HG03558 (cell line): ENCODE results near the gene GFER.
"Not testable (repeated sequence)": the region's sequence is repeated elsewhere in the genome, so short reads cannot be mapped to it uniquely, and the experiment has no call there.

Experiments
- ATAC-seq: cut with Tn5 transposase; IDR thresholded peaks from one replicate; pipeline ENCODE4 v1.9.1; 2021; ENCODE audit warnings: moderate number of reproducible peaks; ENCODE audit not compliant: unreplicated experiment; ENCODE audit errors: extremely low read depth

The GFER gene

DNA sequence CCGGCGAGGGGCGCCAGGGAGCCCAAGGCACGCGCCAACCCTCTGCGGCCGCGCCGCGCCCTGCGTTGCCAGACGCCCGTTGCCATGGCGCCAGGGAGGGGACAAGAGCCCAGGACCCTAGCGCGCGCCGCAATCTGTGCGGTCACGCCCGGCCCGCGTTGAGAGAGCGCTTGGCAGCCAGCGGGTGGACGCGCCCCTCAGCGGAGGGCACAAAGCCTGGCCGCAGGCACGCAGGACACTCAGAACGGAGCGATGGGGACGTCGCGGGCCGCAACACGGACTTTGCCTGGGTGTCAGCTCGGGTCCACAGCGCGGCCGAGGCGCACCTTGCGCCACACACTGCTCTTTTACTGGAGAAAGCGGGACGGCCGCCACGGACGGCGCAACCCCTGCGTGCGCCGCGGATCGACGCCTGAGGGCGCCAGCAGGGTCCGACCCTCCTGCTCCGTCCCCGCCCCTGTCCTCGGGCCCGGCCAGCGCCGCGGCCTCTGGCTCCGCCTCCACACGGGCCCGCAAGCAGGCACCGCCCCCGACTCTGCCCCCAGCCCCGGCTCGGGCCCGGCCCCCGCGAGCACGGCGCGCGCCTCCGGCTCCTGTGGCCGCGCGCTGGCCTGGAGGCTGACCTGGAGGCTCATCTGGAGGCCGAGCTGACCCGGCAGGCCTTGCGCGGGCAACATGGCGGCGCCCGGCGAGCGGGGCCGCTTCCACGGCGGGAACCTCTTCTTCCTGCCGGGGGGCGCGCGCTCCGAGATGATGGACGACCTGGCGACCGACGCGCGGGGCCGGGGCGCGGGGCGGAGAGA lies at the start of gene GFER:
GFER (plus strand) TSS at position 650 of the 803 bp plus-strand sequence; CDS start at position 676, 26 bp downstream.
- ATAC-seq: peak; percentile 62

DNA sequence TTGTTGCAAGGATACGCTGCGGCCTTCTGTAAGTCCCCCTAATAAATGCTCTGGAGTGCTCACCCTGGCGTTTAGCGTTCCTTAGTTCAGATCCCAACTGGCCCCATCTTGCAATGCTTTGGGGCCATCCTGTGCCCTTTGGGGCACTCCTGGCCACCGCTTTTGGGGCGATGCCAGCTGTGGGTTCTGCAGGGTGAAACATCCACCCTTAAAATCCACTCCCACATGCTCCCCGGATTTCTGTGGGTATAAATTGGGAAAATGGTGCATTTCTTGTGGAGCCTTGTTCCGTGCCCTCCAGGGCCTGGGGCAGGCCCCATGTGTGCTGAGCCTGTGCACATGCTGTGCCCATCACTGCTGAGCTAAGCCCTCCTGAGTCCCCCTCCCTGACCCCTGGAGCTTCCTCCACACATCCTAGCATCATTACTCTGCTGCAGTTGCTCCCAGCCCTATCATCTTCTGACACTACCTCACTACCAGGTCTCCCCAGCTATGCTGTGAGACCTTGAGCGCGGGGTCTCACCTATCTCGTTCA lies 47.0 kb upstream of the GFER start:
- ATAC-seq: no peak

DNA sequence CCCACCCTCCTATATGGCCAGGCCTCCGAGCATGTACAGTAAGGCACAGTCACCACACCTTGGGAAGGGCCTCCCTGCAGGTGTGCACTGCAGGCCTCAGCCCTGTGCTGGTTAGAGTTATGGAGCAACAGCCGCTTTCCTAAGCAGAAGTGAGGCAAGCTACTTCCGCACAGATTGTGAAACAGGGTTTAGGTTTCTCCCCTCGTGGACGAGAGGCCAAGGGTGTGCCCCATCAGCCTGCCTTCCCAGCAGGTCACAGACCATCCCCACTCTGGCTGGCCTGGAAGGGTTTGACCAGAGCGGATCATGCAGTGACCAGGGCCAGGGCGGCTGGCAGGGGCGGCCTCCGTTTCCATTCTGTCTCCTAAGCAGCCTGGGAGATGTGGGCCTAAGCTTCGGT lies 45.7 kb upstream of the GFER start:
- ATAC-seq: no peak

DNA sequence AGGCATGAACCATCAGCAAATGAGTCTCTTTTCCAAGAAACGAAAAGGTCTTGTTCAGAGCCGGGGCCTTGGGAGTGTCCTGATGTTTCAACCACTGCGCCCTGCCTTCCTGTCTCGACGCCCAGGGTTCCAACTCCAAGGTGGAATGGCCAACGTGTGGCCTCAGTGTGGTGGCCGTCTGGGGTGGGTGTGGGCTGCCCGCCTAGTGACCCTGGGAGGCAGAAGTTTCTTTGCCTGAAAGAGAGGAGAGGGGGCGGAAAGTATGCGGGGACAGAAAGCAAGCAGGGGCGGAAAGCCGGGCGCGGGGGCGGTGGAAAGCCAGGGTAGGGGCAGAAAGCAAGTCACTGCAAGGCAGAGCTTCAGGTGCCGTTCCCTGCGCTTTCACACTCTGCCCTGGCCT lies 45.1 kb upstream of the GFER start:
- ATAC-seq: no peak

DNA sequence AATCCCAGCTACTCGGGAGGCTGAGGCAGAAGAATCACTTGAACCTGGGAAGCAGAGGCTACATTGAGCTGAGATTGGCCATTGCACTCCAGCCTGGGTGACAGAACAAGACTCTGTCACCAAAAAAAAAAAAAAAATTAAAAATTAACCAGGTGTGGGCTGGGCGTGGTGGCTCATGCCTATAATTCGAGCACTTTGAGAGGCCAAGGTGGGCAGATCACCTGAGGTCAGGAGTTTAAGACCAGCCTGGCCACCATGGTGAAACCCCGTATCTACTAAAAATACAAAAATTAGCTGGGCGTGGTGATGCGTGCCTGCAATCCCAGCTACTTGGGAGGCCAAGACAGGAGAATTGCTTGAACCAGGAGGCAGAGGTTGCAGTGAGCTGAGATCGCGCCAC lies 44.2 kb upstream of the GFER start:
- ATAC-seq: not testable (repeated sequence)

DNA sequence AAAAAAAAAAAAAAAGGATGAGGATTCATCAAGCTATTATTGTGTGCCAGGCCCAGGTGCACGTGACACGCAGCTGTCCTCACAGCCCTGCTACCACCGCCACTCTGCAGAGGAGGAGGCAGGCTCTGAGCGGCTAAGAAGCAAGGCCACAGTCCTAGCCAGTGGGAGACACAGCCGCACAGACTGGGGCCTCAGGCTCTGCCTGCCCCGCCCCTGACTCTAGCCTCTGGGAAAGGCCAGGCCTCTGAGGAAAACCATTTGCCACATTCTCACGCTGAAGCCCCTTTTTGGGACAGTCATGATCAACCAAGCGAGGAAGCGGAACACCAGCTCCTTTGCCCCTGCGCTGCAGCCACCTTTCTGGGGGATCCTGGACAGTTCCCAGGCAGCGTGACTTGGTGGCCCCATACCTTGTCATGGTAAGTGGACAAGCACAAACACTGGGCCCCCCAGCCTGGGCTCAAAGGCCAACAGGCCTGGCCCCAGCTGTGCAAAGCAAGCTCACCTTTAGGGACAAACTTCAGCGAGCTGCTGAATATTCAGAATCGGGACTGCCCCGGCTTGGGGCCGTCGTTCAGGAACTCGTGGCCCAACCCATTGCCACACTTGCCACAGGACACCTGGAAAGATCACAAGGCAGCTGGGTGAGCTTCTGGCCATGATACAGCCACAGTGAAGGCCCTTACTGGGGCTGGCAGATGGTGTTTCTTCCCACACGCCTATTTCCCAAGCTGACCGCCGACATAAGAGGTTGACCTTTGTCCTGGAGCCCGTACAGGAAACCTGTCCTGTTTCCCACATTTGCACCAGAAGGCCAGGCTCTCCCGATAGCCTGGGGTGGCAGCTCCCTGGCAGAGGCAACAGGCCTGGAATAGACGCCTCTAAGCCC lies 43.5 kb upstream of the GFER start:
- no peak for ATAC-seq

DNA sequence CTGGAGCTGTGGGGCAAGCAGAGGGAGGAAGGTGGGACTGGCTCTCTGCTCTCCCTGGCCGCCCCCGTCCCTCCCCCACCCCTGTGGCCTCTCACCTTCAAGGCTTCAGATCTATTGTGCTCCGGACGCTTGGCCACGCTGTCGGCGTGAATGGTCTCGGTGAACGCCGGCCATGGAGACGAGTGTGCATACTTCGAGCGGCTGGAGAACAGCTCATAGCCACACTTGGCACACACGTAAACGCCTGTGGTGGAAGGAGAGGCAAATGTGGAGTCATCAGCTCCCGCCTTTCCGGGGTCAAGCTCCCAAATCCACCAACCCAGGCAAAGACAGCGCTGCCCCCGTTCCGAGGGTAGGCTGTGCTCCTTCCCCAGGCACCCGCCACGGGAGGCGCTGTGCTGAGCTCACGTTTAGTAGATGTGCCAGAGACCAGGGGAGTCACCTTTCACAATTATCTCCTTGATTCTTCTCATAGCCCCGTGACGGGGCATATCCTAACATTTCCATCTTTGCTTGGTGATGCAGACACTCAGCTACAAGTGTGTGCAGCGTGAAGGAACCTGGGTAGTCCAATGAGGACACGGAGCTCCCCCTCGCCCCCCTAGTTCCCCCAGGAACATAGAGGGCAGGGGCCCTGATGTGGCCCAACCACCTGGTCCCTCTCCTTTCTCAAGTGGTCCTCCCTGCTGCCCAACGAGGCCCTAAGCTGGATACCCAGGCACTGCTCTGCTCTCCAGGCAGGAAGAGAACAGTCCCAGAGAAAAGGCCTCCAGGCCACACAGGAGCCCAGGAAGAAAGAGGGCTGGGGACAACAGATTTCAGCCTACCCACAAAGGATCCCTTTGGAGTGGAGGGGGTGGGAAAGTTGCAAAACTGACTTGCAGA lies 42.6 kb upstream of the GFER start:
- no peak for ATAC-seq

DNA sequence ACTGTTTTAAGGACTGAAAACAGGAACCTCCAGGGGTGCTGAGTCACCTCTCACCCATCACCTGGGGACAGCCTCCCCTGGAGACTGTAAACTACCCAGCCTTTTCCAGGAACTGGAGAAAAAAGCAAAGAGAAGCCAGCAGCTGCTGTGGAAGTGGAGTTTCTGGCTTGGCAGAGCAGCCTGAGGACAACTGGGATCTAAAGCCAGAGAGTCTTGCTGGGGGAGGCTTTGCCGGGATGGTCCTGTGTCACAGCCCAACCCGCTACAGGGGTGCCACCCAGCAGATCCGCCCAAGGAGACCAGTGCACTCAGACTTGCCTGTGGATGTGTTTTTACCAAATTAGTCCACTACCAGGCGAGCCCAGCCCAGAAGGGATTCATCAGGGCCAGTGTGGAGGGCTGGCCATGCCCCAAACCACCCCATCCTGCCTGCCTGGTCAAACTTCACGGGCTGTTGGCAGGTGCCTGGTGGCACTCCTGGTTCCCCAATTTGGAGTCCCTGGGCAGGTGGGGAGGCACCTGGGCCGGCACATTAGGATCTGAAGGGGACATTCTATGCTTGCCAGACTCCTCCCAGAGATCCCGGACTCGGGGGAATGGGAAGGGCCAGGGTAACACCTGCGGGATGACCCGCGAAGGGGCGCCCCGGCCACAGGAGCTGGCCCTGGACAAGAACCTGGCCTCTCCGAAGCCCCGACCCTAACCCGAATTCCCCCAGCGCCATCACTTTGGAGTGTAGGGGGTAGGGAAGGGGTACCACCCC lies 41.8 kb upstream of the GFER start:
- ATAC-seq: no peak

DNA sequence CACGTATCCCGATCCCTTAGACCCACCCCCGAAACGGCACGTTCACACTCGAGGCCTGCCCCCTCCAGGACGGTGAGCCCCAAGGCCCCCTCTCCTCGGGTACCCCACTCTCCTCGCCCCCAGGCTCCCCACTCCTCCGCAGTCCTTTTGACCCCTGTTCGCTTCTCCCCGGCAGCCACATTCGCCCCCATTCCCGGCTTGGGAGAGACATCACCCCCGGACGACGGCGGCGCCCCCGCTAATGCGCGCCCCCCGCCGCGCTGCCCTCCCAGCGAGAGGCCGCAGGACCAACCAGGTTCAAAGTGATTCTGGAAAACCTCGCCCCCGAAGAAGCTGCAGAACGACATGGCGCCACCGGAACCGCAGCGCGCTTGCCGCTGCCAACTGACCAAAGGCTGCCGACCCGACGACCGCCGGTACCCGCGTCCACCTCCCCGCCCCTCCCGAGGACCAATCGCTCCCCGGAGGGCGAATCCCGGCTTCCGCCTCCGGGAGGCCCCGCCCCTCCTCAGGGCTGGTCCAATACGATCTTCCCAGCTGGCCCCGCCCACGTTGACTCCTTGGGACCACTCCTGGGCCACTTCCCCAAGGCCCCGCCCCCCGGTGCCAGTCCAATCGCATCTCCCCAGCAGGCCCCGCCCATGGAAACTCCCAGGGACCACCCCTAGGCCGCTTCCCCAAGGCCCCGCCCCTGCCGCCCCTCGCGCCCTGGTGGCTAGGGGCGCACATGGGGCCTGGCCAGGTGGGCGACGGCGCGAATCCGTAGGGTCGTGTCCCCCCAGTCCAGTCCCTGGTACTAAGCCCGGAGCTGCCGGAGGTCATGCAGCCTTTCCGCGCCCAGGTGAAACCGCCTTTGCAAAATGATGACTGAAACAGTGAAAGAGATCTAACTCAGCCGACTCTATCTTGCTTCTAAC lies 40.9 kb upstream of the GFER start, which contains the start of gene MSRB1:
MSRB1 (minus strand) TSS at position 390 of the 917 bp plus-strand sequence; CDS start at position 347, 43 bp downstream.
- ATAC-seq: peak; percentile 72

DNA sequence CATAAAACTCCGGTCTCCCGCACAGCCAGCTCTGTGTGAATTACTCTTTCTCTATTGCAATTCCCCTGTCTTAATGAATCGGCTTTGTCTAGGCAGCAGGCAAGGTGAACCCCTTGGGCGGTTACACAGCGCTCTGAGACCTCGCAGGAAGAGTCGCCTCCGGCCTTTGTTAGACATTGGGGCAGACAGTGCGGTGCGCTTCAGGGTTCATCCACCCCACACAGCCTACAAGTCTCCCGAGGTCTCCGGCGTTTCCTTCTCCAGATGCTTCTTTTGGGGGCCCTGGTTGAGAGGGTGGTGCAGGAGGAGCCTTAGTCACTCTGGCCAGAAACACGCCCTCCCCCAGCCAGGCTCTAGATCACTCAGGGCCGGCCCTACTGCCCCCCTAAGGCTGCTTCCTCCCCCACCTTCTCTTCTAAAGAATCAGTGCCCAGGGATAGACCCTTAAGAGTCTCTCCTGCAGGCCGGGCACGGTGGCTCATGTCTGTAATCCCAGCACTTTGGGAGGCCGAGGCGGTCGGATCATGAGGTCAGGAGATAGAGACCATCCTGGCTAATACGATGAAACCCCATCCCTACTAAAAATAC lies 39.3 kb upstream of the GFER start:
- no peak for ATAC-seq

DNA sequence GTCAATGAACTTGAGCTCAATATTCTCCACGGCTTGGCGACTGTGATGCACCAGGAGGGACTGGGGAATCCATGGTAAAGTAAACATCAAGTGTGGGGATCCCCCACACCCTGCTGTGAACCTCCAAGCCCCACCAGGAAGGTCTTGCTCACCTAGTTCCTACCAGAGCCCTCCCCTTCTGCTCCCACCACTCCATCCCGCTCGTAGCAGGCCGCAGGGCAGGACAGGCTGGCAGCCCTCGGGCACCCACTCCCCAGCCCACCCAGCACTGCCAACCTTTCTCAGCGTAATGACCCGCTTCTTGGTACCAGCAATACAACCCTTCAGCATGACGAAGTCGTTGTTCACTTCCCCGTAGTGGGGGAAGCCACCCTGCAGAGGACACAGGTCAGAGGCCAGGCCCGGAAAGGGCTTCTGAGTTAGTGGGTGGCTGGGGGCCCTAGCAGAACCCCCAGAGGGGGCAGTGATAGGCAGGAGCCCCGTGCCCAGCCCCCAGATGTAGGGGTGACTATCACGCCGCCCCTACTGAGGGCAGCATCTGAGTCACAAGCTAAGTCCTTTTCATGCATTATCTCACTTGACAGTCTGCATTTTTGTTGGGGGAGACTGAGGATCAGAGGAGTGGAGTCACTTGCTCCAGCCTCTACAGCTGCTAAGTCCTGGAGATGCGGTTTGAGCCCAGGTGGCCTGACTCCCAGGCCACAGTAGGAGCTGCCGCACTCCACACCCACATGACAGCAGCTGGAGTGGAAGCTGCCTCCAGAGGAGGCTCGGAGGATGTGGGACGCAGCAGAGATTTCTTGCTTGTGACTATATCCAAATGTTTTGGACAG lies 38.2 kb upstream of the GFER start:
- ATAC-seq: no peak

DNA sequence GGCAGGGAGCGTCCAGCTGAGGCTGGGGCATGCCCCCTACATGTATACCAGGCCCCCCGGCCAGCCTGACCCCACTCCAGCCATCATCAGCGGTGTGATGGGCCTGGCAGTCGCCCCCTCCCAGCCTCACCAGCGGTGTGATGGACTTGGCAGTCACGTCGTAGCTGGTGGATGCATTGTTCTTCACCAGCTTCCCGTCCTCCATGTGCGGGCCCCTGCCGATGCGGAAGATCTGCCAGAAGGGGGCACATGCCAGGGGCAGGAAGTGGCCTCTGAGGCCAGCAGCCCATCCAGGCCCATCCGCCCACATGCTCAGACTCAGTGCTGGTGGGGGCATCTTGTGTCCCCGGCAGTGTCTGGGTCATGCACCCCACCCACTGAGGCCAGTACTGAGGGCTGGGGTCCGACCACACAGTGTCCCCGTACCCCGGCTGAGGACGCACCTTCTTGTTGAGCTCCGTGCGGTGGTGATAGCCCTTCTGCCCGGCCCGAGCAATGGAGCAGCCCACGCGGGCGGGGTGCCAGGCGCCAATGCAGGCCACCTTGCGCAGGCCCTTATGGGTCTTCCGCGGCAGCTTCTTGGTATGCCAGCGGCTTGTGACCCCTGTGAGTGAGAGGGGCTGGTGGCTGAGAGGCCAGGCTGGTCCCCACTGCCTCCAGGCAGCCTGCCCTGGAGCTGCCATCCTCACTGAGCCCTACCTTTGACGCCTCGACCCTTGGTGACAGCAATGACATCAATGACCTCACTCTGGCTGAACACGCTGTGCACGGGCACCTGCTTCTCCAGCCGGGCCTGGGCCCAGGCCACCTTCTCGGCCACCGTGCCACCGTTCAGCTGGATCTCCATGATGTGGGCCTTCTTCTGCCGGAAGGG lies 37.3 kb upstream of the GFER start:
- no peak for ATAC-seq

DNA sequence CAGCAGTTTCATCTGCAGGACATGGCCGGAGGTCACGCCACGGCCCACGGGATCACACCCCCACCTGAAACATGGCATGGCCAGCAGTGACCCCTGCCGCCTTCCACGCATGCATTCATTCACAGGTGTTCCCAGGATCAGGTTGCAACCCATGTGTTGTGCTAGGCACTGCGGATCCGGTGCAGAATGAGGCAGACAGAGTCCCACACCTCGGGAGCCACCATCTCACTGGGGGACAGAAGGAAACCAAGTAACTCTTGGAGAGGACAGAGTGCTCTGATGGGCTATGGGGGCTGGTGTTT lies 36.7 kb upstream of the GFER start:
- ATAC-seq: no peak

DNA sequence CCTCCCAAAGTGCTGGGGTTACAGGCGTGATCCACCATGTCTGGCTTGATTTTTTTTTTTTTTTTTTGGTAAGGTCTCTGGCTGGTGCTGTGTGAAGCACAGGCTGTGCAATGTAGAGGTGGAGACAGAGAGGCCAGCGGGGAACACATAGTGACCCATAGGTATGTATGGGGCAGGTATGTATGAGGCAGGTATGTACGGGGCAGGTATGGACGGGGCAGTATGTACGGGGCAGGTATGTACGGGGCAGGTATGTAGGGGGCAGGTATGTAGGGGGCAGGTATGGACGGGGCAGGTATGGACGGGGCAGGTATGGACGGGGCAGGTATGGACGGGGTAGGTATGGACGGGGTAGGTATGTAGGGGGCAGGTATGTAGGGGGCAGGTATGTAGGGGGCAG lies 34.5 kb upstream of the GFER start:
- ATAC-seq: no peak

DNA sequence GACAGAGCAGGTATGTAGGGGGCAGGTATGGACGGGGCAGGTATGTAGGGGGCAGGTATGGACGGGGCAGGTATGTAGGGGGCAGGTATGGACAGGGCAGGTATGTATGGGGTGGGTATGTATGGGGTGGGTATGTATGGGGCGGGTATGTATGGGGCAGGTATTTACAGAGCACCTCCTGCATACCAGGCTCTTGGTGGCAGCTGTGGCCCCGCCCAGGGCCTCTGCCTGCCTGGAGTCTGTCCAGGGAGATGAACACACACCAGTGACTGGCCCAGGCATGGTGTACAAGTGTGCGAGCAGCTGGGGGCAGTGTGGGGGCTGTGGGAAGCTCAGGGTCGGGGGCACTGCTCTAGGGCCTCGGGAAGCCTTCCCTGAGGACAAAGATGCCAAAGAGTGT lies 33.9 kb upstream of the GFER start:
- ATAC-seq: no peak

DNA sequence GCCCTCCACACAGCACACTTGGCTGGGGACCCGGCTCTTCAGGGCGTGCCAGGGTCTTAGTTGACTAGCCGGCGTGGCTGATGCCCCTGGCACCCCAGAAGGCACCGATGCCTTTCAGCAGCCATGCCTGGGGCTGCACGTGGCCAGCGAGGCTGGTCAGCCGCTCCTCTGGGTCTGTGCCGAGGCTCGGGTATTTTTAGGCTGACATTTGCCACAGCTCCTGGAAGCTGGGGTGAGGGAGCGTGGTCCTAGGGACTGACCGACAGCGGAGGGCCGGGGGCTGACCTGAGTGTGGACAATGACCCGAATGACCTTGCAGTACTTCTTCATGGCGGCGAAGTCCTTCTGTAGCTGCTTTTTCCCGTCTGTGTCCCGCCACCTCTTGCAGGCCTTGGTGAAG lies 33.4 kb upstream of the GFER start:
- ATAC-seq: no peak
